Neural progenitor cell (in vitro differentiated cells): Measurements from ENCODE around the gene ZNF460.

Source experiments
- CTCF ChIP-seq: fragments of 200-600 bp; sonication (generic); IDR thresholded peaks from 2 replicates; pipeline ENCODE4 v1.5.1; 2017; ENCODE audit warnings: antibody characterized with exemption, mild to moderate bottlenecking
- EZH2 ChIP-seq: fragments of 200-600 bp; sonication (generic); IDR thresholded peaks from 2 replicates; pipeline ENCODE4 v1.6.1; 2017; ENCODE audit warnings: antibody characterized with exemption, mild to moderate bottlenecking, moderate library complexity
- EZH2phosphoT487 ChIP-seq: fragments of 200-600 bp; sonication (generic); IDR thresholded peaks from 2 replicates; pipeline ENCODE4 v1.6.1; 2017; ENCODE audit warnings: antibody characterized with exemption

- TF ChIP-seq CTCF (no peak), EZH2 (no peak), EZH2phosphoT487 (no peak)
These were observed 12.3 kb downstream of the ZNF460 start for GRCh38 chr19:57292547-57292946.
